GM19043 (cell line): ENCODE data around the gene ME1.
"Not testable (repeated sequence)": the region's sequence is repeated elsewhere in the genome, so short reads cannot be mapped to it uniquely, and the experiment has no call there.

Source experiments
- ATAC-seq: cut with Tn5 transposase; IDR thresholded peaks from one replicate; pipeline ENCODE4 v1.9.1; 2021; ENCODE audit warnings: low read depth; ENCODE audit not compliant: unreplicated experiment

The ME1 gene

GRCh38 chr6:83362349-83362748 lies 68.5 kb downstream of the ME1 start:
- not testable (repeated sequence) for ATAC-seq

GRCh38 chr6:83359638-83360037 lies 71.2 kb downstream of the ME1 start:
- ATAC-seq = no peak

GRCh38 chr6:83354747-83355146 lies 76.1 kb downstream of the ME1 start:
- no peak for ATAC-seq

- no peak for ATAC-seq
Measured at GRCh38 chr6:83352424-83353061, 78.3 kb downstream of the ME1 start.

GRCh38 chr6:83343121-83343520 lies 87.7 kb downstream of the ME1 start:
- no peak for ATAC-seq

GRCh38 chr6:83341765-83342164 lies 89.1 kb downstream of the ME1 start:
- ATAC-seq = no peak

GRCh38 chr6:83333916-83334315 lies 96.9 kb downstream of the ME1 start:
- ATAC-seq = not testable (repeated sequence)

GRCh38 chr6:83333500-83333899 lies 97.4 kb downstream of the ME1 start:
- ATAC-seq = no peak

- ATAC-seq = no peak
Measured at GRCh38 chr6:83314693-83315092, 116.2 kb downstream of the ME1 start.

- no peak for ATAC-seq
Measured at GRCh38 chr6:83313882-83314281, 117.0 kb downstream of the ME1 start.

GRCh38 chr6:83311231-83311630 lies 119.6 kb downstream of the ME1 start:
- no peak for ATAC-seq

GRCh38 chr6:83310046-83310445 lies 120.8 kb downstream of the ME1 start:
- no peak for ATAC-seq

- ATAC-seq = no peak
Measured at GRCh38 chr6:83309344-83309743, 121.5 kb downstream of the ME1 start.

GRCh38 chr6:83308833-83309232 lies 122.0 kb downstream of the ME1 start:
- ATAC-seq = no peak

GRCh38 chr6:83307849-83308248 lies 123.0 kb downstream of the ME1 start:
- no peak for ATAC-seq

GRCh38 chr6:83303426-83303825 lies 127.4 kb downstream of the ME1 start:
- ATAC-seq = no peak

- ATAC-seq = no peak
Measured at GRCh38 chr6:83294676-83295075, 136.2 kb downstream of the ME1 start.

- peak; percentile 87 for ATAC-seq
Measured at GRCh38 chr6:83292900-83293843, 137.7 kb downstream of the ME1 start.

- ATAC-seq = not testable (repeated sequence)
Measured at GRCh38 chr6:83287298-83287697, 143.6 kb downstream of the ME1 start.

- ATAC-seq = no peak
Measured at GRCh38 chr6:83285917-83286316, 144.9 kb downstream of the ME1 start.

- ATAC-seq = no peak
Measured at GRCh38 chr6:83273596-83273995, 157.3 kb downstream of the ME1 start.
